Cardiac muscle cell (in vitro differentiated cells and primary cell): Measurements from ENCODE around the gene NCK1. TPM values are rescaled to one million over a fixed set of nuclear protein-coding genes. Genes with fewer than 3 reads are reported as not detected.
"Not testable (repeated sequence)": the region's sequence is repeated elsewhere in the genome, so short reads cannot be mapped to it uniquely, and the experiment has no call there.

Experiments used
- DNase-seq, 2 donors: peaks; one replicate each; pipeline versions ENCODE4 v3.0.0 to v3.0.0-alpha.2; 2010 to 2017; ENCODE audit warnings: low read depth in 1 of 2, low spot score in 1 of 2
- H3K27ac ChIP-seq: fragments of 200-600 bp; sonication (generic); 2 replicates; pipeline ENCODE4 v1.5.1; 2016
- H3K27me3 ChIP-seq: fragments of 200-600 bp; sonication (generic); 2 replicates; pipeline ENCODE4 v1.6.0; 2016; ENCODE audit warnings: control low read depth
- H3K36me3 ChIP-seq: fragments of 200-600 bp; sonication (generic); 2 replicates; pipeline ENCODE4 v1.5.1; 2016; ENCODE audit warnings: control low read depth
- H3K4me1 ChIP-seq: fragments of 200-600 bp; sonication (generic); 2 replicates; pipeline ENCODE4 v1.8.1; 2017; ENCODE audit warnings: low read depth, mild to moderate bottlenecking, mixed run types
- H3K4me3 ChIP-seq: fragments of 200-600 bp; sonication (generic); 2 replicates; pipeline ENCODE4 v1.5.1; 2016; ENCODE audit warnings: mild to moderate bottlenecking
- H3K9me3 ChIP-seq: fragments of 200-600 bp; sonication (generic); 2 replicates; pipeline ENCODE4 v1.5.1; 2017; ENCODE audit warnings: low read depth, mild to moderate bottlenecking, control low read depth
- CTCF ChIP-seq: IDR thresholded peaks from 2 replicates; pipeline ENCODE4 v1.5.1; 2012; ENCODE audit warnings: low read depth, mild to moderate bottlenecking, low read length
- polyA plus RNA-seq: library from polyadenylated mRNA; unstranded; fragments of >200 nt; fragmentation: Nextera tagmentation; extraction: Ambion mirVana; gene quantifications from 2 replicates; pipeline ENCODE4 v1.2.1, GENCODE V29; 2016
- total RNA-seq: library from RNA; depleted of rRNA; stranded (reverse); fragments of >200 nt; gene quantifications from 2 replicates; pipeline ENCODE4 v1.2.3, GENCODE V29; 2016

The NCK1 gene
- total and polyA plus RNA-seq, 2 experiments from 2014 or later: 24.6 to 30.3 TPM

GRCh38 chr3:136889947-136890346, 27.9 kb downstream of the NCK1 start:
- no peak for DNase-seq
- TF ChIP-seq CTCF: no peak
- Histone ChIP-seq H3K4me3 (no peak overlapping the region), H3K4me1 (no peaks in the 10 kb centered on the region), H3K9me3 (no peaks in the 10 kb centered on the region), H3K36me3 (no peaks in the 10 kb centered on the region), H3K27ac (no peak overlapping the region), H3K27me3 (no peaks in the 10 kb centered on the region)

GRCh38 chr3:136891934-136892855, 30.2 kb downstream of the NCK1 start:
- no peak for TF ChIP-seq CTCF
- peak in 1 of 2 donors; percentile 19 for DNase-seq
- Histone ChIP-seq H3K9me3 (no peaks in the 10 kb centered on the region), H3K36me3 (no peaks in the 10 kb centered on the region), H3K27ac (no peak overlapping the region), H3K4me1 (no peaks in the 10 kb centered on the region), H3K4me3 (no peak overlapping the region), H3K27me3 (no peaks in the 10 kb centered on the region)

GRCh38 chr3:136893848-136894443, 31.9 kb downstream of the NCK1 start:
- DNase-seq: peak in 1 of 2 donors; percentile 61
- no peaks in the 10 kb centered on the region for H3K9me3 ChIP-seq
- no peak overlapping the region for H3K27ac ChIP-seq
- no peak overlapping the region for H3K4me3 ChIP-seq
- no peak for TF ChIP-seq CTCF
- no peaks in the 10 kb centered on the region for H3K4me1 ChIP-seq
- no peaks in the 10 kb centered on the region for H3K36me3 ChIP-seq
- no peaks in the 10 kb centered on the region for H3K27me3 ChIP-seq

DNA sequence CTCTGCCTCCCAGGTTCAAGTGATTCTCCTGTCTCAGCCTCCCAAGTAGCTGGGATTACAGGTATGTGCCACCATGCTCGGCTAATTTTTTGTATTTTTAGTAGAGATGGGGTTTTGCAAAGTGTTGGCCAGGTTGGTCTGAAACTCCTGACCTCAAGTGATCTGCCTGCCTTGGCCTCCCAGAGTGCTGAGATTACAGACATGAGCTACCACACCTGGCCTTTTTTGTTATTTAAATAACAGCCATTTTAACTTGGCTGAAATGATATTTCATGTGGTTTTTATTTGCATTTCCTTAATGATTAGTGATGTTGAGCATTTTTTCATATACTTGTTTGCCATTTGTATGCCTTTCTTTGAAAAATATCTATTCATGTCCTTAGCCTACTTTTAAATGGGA, 35.2 kb downstream of the NCK1 start:
- not testable (repeated sequence) for H3K27ac ChIP-seq, DNase-seq, H3K9me3 ChIP-seq, H3K4me1 ChIP-seq, H3K4me3 ChIP-seq, H3K27me3 ChIP-seq, H3K36me3 ChIP-seq

- Histone ChIP-seq H3K36me3 (no peaks in the 10 kb centered on the region), H3K9me3 (no peaks in the 10 kb centered on the region), H3K27me3 (no peaks in the 10 kb centered on the region), H3K4me3 (no peak overlapping the region), H3K27ac (no peak overlapping the region), H3K4me1 (no peaks in the 10 kb centered on the region)
- no peak for DNase-seq
- TF ChIP-seq CTCF: no peak
Observed at GRCh38 chr3:136898549-136898948, 36.5 kb downstream of the NCK1 start.

DNA sequence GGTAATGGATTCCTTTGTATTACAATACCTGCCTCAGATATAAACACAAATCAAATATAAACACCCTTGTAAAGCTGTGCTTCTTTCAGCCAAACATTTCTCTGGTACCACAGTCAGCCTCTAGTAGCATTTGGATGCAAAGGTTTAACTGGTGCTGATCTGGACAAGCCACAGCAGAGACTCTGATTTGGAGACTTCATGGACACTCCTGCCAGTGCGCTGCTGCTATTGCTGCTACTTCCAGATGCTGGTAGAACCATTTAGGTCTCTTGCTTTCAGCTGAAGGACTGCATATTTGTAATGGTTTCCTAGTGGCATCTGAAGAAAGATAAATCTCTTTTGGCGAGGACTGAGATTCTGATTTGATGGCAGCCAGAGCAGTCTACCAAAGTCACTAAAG, 36.9 kb downstream of the NCK1 start:
- Histone ChIP-seq H3K27me3 (no peaks in the 10 kb centered on the region), H3K9me3 (no peaks in the 10 kb centered on the region), H3K27ac (no peak overlapping the region), H3K4me1 (no peaks in the 10 kb centered on the region), H3K4me3 (no peak overlapping the region), H3K36me3 (no peaks in the 10 kb centered on the region)
- no peak for DNase-seq
- TF ChIP-seq CTCF: no peak
